GM08714 (cell line): ENCODE results near the gene SNX25.
"Not testable (repeated sequence)": the region's sequence is repeated elsewhere in the genome, so short reads cannot be mapped to it uniquely, and the experiment has no call there.

ENCODE experiments used
- H3K4me3 ChIP-seq: fragments of 200-500 bp; sonication (Bioruptor generic); 2 replicates; pipeline ENCODE4 v1.5.1; 2014; ENCODE audit warnings: mild to moderate bottlenecking, low read length, inconsistent platforms
- ZNF274 ChIP-seq: IDR thresholded peaks from 2 replicates; pipeline ENCODE4 v1.6.1; 2012; ENCODE audit warnings: mild to moderate bottlenecking, low read depth, low read length

The SNX25 gene

DNA sequence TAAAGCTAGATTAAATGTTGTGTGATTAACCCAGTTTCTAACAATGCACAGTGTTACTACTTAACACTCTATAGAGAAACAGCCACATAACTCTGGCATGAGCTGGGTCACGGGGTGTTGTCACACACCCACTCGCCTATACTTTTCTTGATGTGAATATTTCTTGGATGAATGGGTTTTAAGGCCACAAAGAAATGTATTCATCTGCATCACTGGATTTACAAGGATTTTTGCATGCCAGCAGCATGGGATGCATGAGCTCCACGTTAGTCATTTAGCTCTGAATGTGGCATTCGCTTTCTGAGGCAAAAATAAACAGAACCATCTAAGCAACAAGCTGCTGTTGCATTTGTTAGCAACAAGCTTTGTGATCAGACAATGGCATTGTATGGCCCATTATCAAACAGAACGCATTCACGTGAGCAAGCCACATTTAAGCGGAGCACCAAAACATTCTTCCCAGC lies 96.6 kb downstream of the SNX25 start:
- TF ChIP-seq ZNF274, result no peak
- H3K4me3 ChIP-seq, result no peak overlapping the region

DNA sequence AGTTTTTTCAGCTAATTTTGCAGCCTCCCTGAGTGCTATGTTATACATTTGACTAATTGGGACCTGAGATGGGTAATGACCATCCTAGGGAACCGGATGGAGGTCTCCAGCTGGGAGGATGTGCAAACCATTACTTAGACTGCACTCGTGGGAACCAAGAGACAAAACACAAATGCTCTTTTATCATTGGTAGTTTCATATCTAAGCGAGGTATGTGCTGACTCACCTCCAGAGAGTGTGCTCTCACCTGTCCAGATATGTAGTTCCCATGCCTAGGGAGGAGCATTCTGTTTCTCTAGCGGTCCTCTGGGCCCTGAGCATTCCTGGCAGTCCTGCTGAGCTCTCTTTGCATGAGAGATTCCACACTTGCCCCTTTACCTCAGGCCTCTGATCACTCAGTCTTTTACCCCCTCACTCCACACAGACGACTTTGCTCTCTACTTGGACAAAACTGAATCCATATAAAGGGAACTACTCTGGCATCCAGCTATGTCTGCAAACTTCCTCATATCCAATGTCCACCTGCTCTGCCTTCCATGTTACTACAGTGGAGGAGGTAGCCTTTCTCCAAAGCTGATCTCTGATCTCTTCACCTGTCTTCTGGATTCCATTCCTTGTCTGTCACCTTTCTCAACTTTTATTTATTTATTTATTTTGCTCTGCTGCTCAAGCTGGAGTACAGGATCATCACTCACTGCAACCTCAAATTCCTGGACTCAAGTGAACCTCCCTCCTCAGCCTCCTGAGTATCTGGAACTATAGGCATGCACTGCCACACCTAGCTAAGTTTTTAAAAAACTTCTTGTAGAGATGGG lies 97.9 kb downstream of the SNX25 start:
- TF ChIP-seq ZNF274, result no peak
- H3K4me3 ChIP-seq, result no peak overlapping the region

GRCh38 chr4:185309770-185310169 lies 100.4 kb downstream of the SNX25 start:
- H3K4me3 ChIP-seq, result no peak overlapping the region; the same call in 1 of the 2 replicates
- no peak for TF ChIP-seq ZNF274

DNA sequence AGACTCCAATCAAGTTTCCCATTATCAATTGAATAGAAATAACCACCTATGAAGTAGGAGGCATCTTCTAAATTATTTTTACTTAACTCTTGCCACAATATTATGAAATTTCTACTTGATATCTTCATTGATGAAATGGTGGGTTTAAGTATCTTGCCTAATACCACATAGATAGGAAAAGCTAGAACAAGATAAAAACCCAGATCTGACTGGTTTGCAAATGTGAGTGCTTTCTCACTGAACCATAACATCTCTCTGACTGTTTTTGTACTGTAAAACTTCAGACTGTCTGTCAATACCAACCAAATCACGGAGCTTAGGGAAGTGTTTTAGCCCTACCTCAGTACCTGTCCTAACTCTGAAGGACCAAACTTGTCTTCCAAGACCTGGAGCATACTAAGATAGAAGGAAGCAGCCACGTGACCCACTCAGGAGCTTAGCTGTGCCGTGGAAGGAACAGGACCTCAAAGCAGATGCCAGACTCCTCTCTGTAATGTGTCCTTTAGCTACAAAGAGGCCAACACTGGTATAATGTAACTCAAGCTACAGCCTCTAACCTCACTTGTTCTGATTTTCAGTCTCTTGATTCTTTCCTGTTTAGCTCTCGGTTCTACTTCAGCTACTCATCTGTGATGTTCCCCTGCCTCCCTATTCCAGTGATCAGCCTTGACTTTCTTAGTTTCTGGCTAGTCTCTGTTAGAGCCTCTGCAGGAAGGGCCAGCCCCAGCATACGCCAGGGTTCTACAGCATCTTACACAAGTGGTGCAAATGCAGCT lies 101.9 kb downstream of the SNX25 start:
- H3K4me3 ChIP-seq, result no peak overlapping the region; the same call in 1 of the 2 replicates

GRCh38 chr4:185312699-185313098 lies 103.3 kb downstream of the SNX25 start:
- H3K4me3 ChIP-seq, result no peak overlapping the region
- TF ChIP-seq ZNF274, result no peak

More for the DNA sequence above, 101.9 kb downstream of the SNX25 start:
- no peak for TF ChIP-seq ZNF274

GRCh38 chr4:185317462-185317861 lies 108.1 kb downstream of the SNX25 start:
- not testable (repeated sequence) for H3K4me3 ChIP-seq

DNA sequence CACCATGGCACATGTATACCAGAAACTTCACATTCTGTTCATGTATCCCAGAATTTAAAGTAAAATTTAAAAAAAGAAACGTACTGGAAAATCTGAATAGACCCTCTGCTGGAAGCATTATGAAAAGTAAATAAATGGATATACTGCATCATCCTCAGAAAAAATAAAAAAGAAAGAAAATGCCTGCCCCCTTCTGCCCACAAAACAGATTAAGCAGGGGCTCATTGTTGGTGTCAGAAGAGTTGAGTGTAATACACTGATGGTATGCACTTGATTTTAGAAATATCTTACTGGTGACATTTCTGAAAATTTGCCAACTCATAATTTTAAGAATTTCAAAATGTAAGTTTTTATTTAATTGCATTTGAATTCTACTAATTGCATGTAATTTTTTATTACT lies 108.5 kb downstream of the SNX25 start:
- TF ChIP-seq ZNF274, result no peak

DNA sequence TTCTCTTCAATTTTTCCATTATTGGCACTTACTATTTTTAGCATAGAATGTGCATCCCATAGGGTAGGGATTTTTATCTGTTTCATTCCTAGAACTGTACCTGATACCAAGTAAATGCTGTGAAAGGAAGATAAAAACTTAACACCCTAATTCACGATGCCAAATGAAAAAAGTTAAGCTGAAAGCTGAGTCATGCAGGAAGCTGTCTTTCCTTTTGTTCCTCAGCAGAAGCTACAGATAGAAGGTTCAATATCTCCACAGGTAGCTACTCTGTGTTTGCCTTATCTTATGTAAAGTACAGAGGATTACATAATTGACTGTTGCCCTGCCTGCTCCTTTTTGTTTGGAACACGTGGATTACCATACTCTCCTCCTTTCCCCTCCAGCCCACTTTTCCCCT lies 109.3 kb downstream of the SNX25 start:
- TF ChIP-seq ZNF274, result no peak
- no peak overlapping the region for H3K4me3 ChIP-seq

More for the DNA sequence above, 108.5 kb downstream of the SNX25 start:
- H3K4me3 ChIP-seq, result no peak overlapping the region

- H3K4me3 ChIP-seq, result no peak overlapping the region
- no peak for TF ChIP-seq ZNF274
Observed at GRCh38 chr4:185322803-185323202, 113.4 kb downstream of the SNX25 start.

GRCh38 chr4:185323606-185324005 lies 114.2 kb downstream of the SNX25 start:
- TF ChIP-seq ZNF274, result no peak
- no peak overlapping the region for H3K4me3 ChIP-seq

DNA sequence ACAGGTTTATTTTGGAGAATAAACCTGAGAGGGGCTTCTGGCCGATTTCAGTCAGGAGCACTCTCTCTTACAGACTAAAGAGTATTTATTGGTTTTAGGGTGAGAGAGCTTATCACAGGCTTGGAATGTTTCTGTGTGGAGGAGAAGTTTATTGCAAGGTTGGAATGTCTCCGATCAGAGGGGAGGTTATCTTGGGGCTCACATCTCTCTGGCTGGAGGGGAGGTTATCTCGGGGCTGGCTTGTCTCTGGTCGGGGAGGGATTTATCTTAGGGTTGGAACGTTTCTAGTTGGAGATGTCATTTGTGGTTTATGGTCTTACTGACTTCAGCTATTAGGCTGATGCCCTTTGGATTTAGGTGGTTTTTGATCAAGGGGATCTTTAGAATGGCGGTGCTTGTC lies 115.0 kb downstream of the SNX25 start:
- H3K4me3 ChIP-seq, result not testable (repeated sequence)

DNA sequence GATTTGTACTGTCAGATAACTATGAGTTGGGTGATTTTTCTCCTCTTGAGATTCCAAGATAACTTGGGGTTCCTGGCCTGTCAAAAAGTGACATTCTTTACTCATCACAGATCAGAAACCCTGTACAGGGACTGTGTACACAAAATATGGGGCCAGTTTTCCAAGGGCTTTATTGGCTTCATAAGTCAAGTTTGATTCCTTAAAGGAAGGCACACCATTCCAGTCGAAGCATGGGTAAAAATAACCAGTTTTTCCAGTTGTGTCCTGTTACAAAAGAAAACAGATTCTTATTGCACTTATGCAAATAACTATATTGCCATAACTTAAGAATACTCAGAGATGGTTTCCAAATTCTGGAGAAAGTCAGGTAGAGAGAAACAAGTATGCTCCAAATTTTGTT lies 116.3 kb downstream of the SNX25 start:
- H3K4me3 ChIP-seq, result not testable (repeated sequence)

- H3K4me3 ChIP-seq, result no peak overlapping the region
- no peak for TF ChIP-seq ZNF274
Observed at GRCh38 chr4:185328586-185328985, 119.2 kb downstream of the SNX25 start.

GRCh38 chr4:185329879-185330510 lies 120.6 kb downstream of the SNX25 start:
- not testable (repeated sequence) for H3K4me3 ChIP-seq
